Measurements from ENCODE around the gene CSNK1A1L. TPM values are rescaled to one million over a fixed set of nuclear protein-coding genes. Genes with fewer than 3 reads are reported as not detected.

Gene CSNK1A1L
- total and polyA plus RNA-seq, 11 donors = not detected

DNA sequence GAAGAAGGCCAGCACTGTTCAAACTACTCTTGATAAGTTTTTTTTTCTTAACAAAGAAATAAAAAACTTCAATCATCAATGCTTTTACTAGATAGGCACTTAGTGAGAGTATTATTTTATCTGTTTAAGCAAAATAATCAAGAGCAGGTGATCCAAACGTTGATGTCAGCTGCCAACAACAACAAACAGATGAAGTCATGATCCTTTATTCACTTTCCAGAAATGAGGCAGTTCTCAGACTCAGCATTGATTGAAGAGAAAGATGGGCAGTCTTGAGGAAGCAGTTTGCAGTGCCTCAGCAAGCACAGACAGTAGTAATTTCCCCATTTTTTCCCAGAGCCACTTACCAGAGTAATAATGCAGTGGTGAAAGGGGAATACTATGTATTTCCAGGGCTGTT, 38.4 kb upstream of the CSNK1A1L start:
- H3K27ac ChIP-seq = no peak overlapping the region

DNA sequence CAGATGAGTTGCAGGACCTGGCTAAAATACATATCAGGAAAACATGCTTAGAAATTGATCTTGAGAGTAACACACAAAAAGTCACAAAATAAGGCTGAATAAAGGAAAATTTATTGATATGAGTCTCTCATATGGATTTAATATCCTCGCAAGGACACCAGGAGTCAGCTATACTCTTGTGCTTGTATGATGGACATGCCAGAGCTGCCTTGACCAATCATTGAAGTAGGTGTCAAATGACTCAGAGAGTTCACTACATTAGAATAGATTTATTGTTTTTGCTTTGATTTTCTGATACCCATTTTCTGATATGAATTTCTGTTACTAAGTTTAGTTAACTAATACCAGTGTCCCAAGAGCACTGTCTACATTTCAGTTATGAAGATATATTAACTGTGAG, 37.4 kb upstream of the CSNK1A1L start:
- intact Hi-C loops (cut with DNase I) = no loop called here
- ATAC-seq (no peak), DNase-seq (no peak)
- Histone ChIP-seq H3K9me3 (peaks cover 0 to 6% (median 0%) of the 10 kb centered on the region in 12 donors), H3K4me3 (no peak overlapping the region), H3K27ac (no peak overlapping the region), H3K4me1 (peaks cover 0 to 5% (median 0%) of the 10 kb centered on the region in 12 donors), H3K36me3 (no peaks in the 10 kb centered on the region), H3K27me3 (no peaks in the 10 kb centered on the region)
- WGBS, 4 donors = 82 to 97% (median 93%) methylated on average over 1 of the region's 1 CpG
- TF ChIP-seq CTCF (IDR thresholded peaks at IDR 0.05) = no peak
- TF ChIP-seq POLR2A (IDR thresholded peaks at IDR 0.05) = no peak

More for the DNA sequence above, 38.4 kb upstream of the CSNK1A1L start:
- TF ChIP-seq POLR2A (IDR thresholded peaks at IDR 0.05) (no peak), CTCF (IDR thresholded peaks at IDR 0.05) (no peak)
- Histone ChIP-seq H3K4me1 (peaks cover 0 to 10% (median 0%) of the 10 kb centered on the region in 12 donors), H3K27me3 (no peaks in the 10 kb centered on the region), H3K4me3 (no peak overlapping the region), H3K9me3 (peaks cover 0 to 6% (median 0%) of the 10 kb centered on the region in 12 donors), H3K36me3 (no peaks in the 10 kb centered on the region)
- DNase-seq (no peak), ATAC-seq (no peak)
- 17 to 44% (median 33%) methylated on average over 1 of the region's 1 CpG for WGBS, 4 donors
- intact Hi-C loops (cut with DNase I) = no loop called here

GRCh38 chr13:37141011-37141410, 35.5 kb upstream of the CSNK1A1L start:
- Histone ChIP-seq H3K9me3 (peaks cover 0 to 6% (median 0%) of the 10 kb centered on the region in 12 donors), H3K4me1 (peaks cover 0 to 18% (median 0%) of the 10 kb centered on the region in 12 donors), H3K27ac (no peak overlapping the region), H3K36me3 (no peaks in the 10 kb centered on the region), H3K4me3 (no peak overlapping the region), H3K27me3 (no peaks in the 10 kb centered on the region)
- DNase-seq (no peak), ATAC-seq (no peak)
- TF ChIP-seq CTCF (IDR thresholded peaks at IDR 0.05) = no peak
- intact Hi-C loops (cut with DNase I) = no loop called here
- WGBS, 4 donors = 55 to 79% (median 69%) methylated on average over 1 of the region's 1 CpG

GRCh38 chr13:37139356-37139755, 33.9 kb upstream of the CSNK1A1L start:
- no peaks in the 10 kb centered on the region for H3K27me3 ChIP-seq
- ATAC-seq = no peak
- no peaks in the 10 kb centered on the region for H3K36me3 ChIP-seq
- peaks cover 0 to 6% (median 0%) of the 10 kb centered on the region in 12 donors for H3K9me3 ChIP-seq
- H3K4me3 ChIP-seq = no peak overlapping the region
- 73 to 84% (median 83%) methylated on average over 1 of the region's 1 CpG for WGBS, 4 donors
- TF ChIP-seq POLR2A (IDR thresholded peaks at IDR 0.05) (no peak), CTCF (IDR thresholded peaks at IDR 0.05) (no peak)
- no peak overlapping the region for H3K27ac ChIP-seq
- DNase-seq = no peak
- intact Hi-C loops (cut with DNase I) = no loop called here
- peaks cover 0 to 28% (median 0%) of the 10 kb centered on the region in 12 donors for H3K4me1 ChIP-seq

Data from heart left ventricle (tissue), 16 donors.